T-helper 9 cell (primary cell): ENCODE measurements around the gene CYP27A1.
"Not testable (repeated sequence)": the region's sequence is repeated elsewhere in the genome, so short reads cannot be mapped to it uniquely, and the experiment has no call there.

Experiments
- DNase-seq: peaks from one replicate; pipeline ENCODE4 v3.0.0-alpha.2; 2020

The CYP27A1 gene

GRCh38 chr2:218832520-218832919, 50.6 kb downstream of the CYP27A1 start:
- no peak for DNase-seq

DNA sequence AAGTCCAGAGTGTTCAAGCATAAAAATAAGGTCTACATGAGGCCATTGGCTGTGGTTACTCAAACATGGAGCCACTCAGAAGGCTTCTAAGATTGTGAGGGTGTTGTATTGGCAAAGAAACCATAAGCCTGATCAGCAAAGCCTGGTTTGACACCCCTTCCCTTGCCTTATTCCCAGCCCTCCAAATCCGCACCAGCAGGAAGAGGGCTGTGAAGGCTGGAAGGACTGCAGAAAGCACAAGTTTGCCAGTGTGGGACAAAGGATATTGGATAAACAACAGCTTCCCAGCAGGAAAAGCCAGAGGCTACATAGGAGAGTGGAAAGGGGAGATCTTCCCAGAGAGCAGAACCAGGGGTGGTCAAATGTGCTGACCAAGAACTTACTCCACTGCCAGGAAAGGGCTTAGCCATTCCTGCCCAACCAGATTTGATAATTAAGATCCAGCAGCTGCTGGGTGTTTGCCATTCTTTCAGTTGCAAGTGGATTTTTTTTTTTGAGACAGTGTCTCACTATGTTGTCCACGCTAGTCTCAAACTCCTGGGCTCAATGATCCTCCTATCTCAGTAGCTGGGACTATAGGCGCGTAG, 51.2 kb downstream of the CYP27A1 start:
- DNase-seq, result no peak

DNA sequence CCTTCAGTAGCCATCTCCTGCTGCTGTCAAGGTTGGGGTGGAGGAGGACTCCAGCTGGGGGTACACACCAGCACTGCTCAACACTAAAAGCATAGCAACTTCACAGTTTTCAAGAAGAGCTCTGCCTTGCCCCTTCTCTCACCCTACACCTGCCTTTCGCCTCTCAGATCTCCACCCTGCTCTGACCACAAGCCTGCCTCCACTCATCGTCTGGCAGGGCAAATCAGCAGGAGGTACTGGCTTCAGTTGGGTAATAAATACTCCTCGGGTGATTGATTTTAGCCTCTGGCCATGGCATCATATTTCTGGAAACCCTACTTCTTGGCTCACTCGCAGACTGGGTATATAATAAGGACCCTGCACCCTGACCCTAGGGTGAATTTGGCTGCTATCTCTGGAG, 52.7 kb downstream of the CYP27A1 start:
- no peak for DNase-seq

DNA sequence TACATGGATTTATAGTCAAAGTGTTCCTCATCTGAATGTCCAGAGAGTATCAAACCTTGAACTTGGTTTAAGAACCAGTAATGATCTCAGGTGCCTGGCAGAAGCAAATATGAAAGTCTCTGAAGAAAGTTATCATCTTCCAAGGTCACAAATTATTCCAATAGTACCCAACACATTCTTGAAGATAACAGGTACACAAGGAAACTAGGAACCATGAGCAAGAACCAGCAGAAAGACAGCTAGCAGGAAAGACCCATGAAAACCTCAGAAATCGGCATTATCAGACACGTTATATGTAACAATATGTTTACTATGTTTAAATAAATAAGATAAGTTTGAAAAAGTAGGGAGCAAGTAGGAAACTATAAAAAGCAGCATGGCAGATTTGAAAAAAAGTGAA, 55.5 kb downstream of the CYP27A1 start:
- no peak for DNase-seq

- DNase-seq, result no peak
Observed at GRCh38 chr2:218839430-218839829, 57.5 kb downstream of the CYP27A1 start.

GRCh38 chr2:218839888-218840287, 57.9 kb downstream of the CYP27A1 start:
- DNase-seq, result no peak

GRCh38 chr2:218844334-218844733, 62.4 kb downstream of the CYP27A1 start:
- DNase-seq, result not testable (repeated sequence)

DNA sequence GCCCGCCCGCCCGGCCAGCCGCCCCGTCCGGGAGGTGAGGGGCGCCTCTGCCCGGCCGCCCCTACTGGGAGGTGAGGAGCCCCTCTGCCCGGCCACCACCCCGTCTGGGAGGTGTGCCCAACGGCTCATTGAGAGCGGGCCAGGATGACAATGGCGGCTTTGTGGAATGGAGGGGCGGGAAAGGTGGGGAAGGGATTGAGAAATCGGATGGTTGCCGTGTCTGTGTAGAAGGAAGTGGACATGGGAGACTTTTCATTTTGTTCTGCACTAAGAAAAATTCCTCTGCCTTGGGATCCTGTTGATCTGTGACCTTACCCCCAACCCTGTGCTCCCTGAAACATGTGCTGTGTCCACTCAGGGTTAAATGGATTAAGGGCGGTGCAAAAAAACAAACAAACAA, 65.0 kb downstream of the CYP27A1 start:
- not testable (repeated sequence) for DNase-seq

DNA sequence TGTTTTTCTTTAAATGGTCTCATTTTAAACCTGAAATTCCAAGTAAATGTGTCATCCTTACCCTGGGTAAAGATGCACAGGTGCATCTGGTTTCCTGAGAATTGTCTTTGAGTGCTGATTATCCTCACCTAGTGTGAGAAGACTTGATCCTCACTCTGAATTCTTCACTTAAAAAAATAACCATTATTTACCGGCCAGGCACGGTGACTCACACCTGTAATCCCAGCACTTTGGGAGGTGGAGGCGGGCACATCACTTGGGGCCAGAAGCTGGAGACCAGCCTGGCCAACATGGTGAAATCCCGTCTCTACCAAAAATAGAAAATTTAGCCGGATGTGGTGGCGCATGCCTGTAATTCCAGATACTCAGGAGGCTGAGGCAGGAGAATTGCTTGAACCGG, 67.8 kb downstream of the CYP27A1 start:
- DNase-seq, result no peak

DNA sequence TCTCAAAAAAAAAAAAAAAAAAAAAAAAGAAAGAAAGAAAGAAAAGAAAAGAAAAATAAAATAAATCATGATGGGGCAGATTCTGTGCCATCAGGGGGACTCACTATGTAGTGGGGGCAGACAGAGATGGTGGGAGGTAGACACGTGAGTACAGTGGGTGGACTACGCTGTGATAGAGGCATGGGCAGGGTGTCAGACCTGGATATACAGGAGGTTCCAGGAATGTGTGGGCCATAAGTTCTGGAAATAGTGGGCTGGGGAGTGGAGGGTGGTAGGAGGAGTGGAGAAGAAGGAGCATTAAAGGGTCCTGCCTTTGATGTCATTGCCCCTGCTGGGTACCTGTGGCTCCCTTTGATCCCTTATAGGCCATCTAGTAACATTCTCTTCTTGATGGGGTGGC, 68.8 kb downstream of the CYP27A1 start:
- no peak for DNase-seq

DNA sequence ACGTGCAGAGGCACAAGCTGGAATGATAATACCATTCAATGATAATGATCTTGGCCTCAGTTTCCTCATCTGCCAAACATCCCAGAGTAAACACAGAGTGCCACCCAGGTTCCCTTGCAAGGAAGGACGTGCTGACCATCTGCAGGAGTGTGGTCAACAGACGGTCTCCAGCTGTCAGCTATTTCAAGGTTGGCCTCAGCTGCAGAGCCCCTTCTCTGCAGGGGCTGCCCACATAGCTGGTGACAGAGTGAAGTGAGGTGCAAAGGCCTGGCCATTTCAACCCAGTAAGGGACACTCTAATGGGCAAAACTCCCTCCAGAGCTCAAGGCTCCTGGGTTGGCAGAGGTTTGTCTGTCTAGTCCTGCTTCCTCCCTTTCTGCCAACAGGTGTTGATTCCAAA, 69.3 kb downstream of the CYP27A1 start:
- DNase-seq, result no peak

- peak; percentile 64 for DNase-seq
Observed at GRCh38 chr2:218852911-218853667, 71.1 kb downstream of the CYP27A1 start.

DNA sequence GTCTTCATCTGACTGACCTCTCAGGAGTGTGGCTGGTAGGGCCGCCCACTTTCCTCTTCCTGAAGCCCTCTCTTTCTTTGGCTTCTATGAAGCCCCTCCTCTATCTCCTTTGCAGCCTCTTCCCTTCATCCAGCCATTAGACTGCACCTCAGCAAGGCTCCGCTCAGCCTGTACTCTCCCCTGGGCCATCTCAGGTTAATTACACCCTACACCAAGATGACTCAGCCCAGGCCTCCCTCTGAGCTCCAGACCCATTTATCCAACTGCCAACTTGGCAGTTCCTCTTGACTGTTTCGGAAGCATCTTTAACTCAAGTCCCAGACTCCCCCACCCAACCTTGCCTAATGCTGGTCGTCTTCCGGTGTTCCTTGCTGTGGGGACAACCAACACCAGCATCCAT, 71.8 kb downstream of the CYP27A1 start:
- DNase-seq, result no peak

DNA sequence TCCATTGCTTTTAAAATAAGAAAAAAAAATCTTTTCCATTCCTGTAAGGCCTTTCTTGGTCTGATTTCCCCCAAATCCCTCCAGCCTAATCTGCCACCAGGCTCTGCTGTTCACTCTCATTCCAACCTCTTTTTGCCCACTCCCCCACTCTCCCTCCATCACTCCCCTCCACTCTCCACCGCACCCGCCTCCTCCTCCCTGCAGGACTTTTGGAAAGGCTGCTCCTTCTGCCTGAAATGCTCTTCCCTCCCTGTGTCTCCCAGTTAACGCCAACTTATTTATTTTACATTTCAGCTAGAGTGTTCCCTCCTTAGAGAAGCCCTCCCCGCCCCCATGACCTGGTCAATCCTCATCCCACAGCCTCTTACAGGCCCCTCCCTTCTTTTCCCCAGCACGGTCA, 72.9 kb downstream of the CYP27A1 start:
- no peak for DNase-seq

DNA sequence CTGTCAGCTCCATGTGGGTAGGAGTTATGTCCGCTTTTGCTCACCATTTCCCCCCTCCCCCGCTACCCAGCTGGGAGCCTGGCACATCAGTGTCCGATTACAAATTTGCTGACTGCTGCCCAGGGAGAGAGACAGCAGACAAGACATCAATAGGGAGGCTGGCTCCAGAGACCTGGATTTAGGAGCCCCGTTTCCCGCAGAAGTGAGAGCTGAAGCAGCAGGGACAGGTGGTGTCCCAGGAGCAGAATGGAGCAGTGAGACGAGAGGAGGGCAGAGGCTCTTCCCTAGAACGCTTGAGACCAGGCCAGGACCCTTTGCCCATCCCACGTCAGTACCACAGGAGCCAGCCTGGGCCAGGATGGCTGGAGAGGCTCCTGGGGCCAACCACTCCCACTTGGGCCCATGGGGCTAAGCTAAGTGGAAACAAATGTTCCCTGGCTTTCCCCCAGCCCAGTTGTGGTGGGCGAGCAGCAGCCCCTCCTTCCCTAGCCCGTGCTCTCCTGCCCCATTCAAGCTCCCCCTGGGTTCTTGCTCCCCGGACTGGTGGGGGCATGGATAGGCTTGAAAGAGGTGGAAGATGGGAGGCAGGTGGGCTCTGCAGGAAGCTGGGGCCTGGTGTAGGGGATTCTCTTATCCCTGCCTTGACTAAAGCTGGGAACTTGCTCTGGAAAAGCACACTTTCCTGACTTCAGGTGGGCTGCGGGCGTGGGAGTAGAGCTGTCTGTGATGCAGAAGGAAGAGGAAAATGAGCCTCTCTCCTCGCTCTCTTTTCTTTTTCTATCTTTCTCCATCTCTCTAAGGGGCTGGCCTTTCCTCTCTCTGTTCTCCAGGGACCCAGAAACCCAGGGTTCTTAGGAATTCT, 73.6 kb downstream of the CYP27A1 start:
- DNase-seq, result no peak

GRCh38 chr2:218856167-218856895, 74.4 kb downstream of the CYP27A1 start:
- DNase-seq, result no peak

DNA sequence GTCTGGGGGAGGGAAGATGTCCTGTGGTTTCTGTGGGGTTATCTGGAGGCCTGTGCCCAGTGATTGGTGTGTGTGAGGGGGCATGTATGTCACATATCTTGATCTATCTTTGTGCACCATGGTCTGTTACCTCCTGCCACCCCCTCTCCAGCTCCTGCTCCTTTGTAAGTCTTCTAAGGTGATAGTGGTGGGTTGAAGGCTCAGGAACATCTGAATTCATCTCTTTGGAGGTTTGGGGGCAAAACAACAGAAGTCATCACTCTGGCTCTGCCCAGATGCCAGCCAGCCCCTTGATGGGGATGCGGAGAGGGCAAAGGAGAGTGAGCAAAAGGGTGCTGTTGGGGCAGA, 74.9 kb downstream of the CYP27A1 start:
- no peak for DNase-seq

DNA sequence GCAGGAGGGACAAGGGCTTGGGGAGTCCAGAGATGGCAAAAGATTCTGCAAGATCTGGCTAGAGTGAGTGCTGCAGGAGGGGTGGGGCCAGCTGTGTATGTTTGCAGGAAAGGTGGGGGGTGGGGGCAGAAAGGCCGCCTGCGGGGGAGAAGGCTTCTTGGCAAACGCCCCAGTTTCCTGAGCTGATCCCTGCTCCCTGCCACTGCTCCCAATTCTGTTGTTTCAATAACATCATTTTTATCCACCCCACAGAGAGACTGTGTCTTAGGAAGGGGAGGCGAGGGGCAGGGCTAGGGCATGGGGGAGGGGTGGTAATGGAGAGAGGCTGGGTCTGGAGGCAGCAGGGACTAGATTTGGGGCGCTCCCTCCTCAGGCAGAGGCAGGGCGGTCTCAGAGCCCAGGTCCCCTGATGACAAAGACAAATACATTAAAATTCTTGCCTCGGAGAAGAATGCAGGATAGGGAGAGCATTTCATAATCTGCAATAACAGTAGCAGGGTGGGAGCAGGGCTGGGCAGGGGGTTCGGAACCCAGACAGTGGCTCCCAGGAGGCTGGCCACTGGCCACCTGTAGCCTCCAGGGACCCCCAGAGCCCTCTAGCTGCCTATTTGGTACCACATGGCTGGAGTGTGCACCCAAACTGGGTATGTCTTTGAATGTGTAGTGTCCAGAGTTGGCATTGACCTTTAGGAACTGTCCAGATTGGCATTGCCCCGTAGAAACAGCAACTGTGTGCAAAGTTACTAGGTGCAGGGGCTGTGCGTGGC, 75.6 kb downstream of the CYP27A1 start:
- DNase-seq, result no peak

- DNase-seq, result no peak
Observed at GRCh38 chr2:218858138-218858445, 76.1 kb downstream of the CYP27A1 start.

DNA sequence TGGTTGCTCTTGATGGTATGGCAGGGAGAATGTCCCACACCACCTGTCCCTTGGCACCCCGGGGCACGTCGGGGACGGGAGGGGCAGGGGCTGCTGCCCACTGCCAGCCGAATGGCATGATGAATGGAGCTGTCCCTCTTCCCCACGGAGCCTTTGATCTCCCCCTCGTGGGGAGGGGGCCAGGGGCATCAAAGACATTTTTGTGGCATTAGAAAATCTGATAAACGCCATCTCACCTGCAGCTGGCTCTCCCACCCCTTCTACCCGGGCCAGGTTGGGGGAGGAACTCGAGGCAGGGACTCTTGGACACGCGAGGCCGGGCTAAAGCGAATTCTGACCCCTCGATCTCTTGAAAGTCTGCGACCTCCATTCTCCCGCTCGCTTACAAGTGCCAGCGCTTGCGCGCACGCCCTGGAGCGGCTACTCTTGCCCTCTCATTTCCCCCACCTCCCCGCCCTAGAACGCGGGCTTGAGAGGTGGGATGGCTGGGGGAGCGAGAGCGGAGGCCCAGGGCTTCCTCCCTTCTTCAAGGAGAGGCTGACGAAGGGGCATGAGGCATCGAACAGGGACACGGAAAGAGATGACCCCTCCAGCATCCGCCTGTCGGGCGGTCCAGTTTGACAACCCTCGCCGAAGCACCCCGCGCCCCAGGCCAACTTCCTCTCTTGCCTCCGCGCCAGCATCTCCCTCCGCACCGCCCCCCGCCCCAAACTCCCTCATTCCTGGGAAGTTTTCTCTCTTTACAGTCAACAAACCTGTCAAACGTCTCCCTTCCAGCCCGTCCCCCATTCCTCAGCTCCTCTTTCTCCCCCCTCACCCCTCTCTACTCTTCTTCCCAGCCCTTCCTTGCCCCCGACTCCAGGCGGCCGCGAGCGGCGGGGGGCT, 77.0 kb downstream of the CYP27A1 start:
- DNase-seq, result no peak

GRCh38 chr2:218859556-218859987, 77.6 kb downstream of the CYP27A1 start, which contains the start of gene WNT6:
WNT6 (plus strand) TSS chr2:218859805; CDS start chr2:218860038, 233 bp downstream.
- DNase-seq, result no peak
